ENCODE results near the gene ADGRB3. TPM values are rescaled to one million over a fixed set of nuclear protein-coding genes. Genes with fewer than 3 reads are reported as not detected.

The ADGRB3 gene
- total and polyA plus RNA-seq, 8 donors = 0.19 to 16.0 (median 0.61) TPM; not detected in 1

GRCh38 chr6:69276204-69276603 is 641.1 kb downstream of the ADGRB3 start:
- Histone ChIP-seq H3K36me3 (no peaks in the 10 kb centered on the region), H3K4me3 (no peak overlapping the region), H3K27me3 (no peaks in the 10 kb centered on the region), H3K9me3 (no peaks in the 10 kb centered on the region), H3K4me1 (no peaks in the 10 kb centered on the region), H3K27ac (no peak overlapping the region)
- TF ChIP-seq, protein P1, sequence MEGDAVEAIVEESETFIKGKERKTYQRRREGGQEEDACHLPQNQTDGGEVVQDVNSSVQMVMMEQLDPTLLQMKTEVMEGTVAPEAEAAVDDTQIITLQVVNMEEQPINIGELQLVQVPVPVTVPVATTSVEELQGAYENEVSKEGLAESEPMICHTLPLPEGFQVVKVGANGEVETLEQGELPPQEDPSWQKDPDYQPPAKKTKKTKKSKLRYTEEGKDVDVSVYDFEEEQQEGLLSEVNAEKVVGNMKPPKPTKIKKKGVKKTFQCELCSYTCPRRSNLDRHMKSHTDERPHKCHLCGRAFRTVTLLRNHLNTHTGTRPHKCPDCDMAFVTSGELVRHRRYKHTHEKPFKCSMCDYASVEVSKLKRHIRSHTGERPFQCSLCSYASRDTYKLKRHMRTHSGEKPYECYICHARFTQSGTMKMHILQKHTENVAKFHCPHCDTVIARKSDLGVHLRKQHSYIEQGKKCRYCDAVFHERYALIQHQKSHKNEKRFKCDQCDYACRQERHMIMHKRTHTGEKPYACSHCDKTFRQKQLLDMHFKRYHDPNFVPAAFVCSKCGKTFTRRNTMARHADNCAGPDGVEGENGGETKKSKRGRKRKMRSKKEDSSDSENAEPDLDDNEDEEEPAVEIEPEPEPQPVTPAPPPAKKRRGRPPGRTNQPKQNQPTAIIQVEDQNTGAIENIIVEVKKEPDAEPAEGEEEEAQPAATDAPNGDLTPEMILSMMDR (IDR thresholded peaks at IDR 0.05) = no peak
- TF ChIP-seq POLR2AphosphoS5 (IDR thresholded peaks at IDR 0.05) (no peak), EP300 (IDR thresholded peaks at IDR 0.05) (no peak), POLR2A (IDR thresholded peaks at IDR 0.05) (no peak)
- no peak for DNase-seq
- intact Hi-C loops (cut with DNase I; ENCODE audit: low total_unique reads) = no loop called here

GRCh38 chr6:69279805-69280204 is 644.7 kb downstream of the ADGRB3 start:
- peak in 1 of 2 donors; percentile 16 for DNase-seq
- H3K9me3 ChIP-seq = no peaks in the 10 kb centered on the region
- no peaks in the 10 kb centered on the region for H3K4me1 ChIP-seq
- H3K36me3 ChIP-seq = no peaks in the 10 kb centered on the region
- intact Hi-C loops (cut with DNase I; ENCODE audit: low total_unique reads) = no loop called here
- no peak for TF ChIP-seq POLR2AphosphoS5 (IDR thresholded peaks at IDR 0.05)
- TF ChIP-seq EP300 (IDR thresholded peaks at IDR 0.05) = no peak
- TF ChIP-seq, protein P1 (IDR thresholded peaks at IDR 0.05) = no peak
- no peak for TF ChIP-seq POLR2A (IDR thresholded peaks at IDR 0.05)
- no peak overlapping the region for H3K4me3 ChIP-seq
- no peak overlapping the region for H3K27ac ChIP-seq
- no peaks in the 10 kb centered on the region for H3K27me3 ChIP-seq
- WGBS, 5 donors = 49 to 71% (median 65%) methylated on average over 4 of the region's 4 CpGs

- no peaks in the 10 kb centered on the region for H3K9me3 ChIP-seq
- no peaks in the 10 kb centered on the region for H3K36me3 ChIP-seq
- no peaks in the 10 kb centered on the region for H3K4me1 ChIP-seq
- no peak for TF ChIP-seq POLR2A (IDR thresholded peaks at IDR 0.05)
- TF ChIP-seq, protein P1 (IDR thresholded peaks at IDR 0.05) = no peak
- TF ChIP-seq EP300 (IDR thresholded peaks at IDR 0.05) = no peak
- no peaks in the 10 kb centered on the region for H3K27me3 ChIP-seq
- 82 to 92% (median 84%) methylated on average over 1 of the region's 1 CpG for WGBS, 5 donors
- no peak overlapping the region for H3K4me3 ChIP-seq
- no peak for DNase-seq
- intact Hi-C loops (cut with DNase I; ENCODE audit: low total_unique reads) = no loop called here
- H3K27ac ChIP-seq = no peak overlapping the region
Observed at GRCh38 chr6:69280858-69281257, 645.8 kb downstream of the ADGRB3 start.

DNA sequence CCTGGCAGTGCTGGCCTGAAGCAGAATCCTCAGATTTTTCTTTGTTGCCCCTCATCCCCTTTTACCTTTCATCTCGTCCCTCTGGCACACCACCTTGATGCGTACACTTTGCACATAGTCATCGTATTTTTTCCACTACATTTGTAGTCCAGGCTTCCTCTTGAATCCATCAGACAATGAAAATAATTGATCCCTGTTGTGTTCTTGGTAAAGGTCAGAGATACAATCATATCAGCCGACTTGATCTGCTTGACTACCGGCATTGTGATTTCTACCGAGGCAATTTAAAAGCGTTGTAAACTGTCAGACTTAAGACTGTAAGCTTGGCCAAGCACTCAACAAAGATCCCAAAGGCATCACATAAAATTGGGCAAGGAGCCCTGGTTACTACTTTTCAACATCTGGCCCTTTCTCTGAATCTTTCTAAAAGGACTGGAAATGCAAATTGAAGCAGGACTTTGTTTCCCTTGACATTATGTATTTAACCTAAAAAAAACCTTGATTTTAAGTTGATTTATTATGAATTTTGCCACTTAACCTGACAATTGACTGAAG is 649.2 kb downstream of the ADGRB3 start:
- no peaks in the 10 kb centered on the region for H3K4me1 ChIP-seq
- no peak overlapping the region for H3K4me3 ChIP-seq
- H3K27me3 ChIP-seq = no peaks in the 10 kb centered on the region
- H3K9me3 ChIP-seq = peaks cover 0 to 3% (median 0%) of the 10 kb centered on the region in 4 donors
- no peaks in the 10 kb centered on the region for H3K36me3 ChIP-seq
- no peak for TF ChIP-seq EP300 (IDR thresholded peaks at IDR 0.05)
- TF ChIP-seq, protein P1 (IDR thresholded peaks at IDR 0.05) = no peak
- no peak for TF ChIP-seq POLR2A (IDR thresholded peaks at IDR 0.05)
- no peak for TF ChIP-seq POLR2AphosphoS5 (IDR thresholded peaks at IDR 0.05)
- DNase-seq = no peak
- intact Hi-C loops (cut with DNase I; ENCODE audit: low total_unique reads) = no loop called here
- no peak overlapping the region for H3K27ac ChIP-seq
- WGBS, 5 donors = 55 to 72% (median 59%) methylated on average over 7 of the region's 7 CpGs
